SK-N-SH (cell line): ENCODE measurements around the gene SMIM21. TPM values are rescaled to one million over a fixed set of nuclear protein-coding genes. Genes with fewer than 3 reads are reported as not detected.

Source experiments
- CTCF ChIA-PET: fragments of 300-600, 350-600 bp; formaldehyde crosslinking; extraction: SDS; loops from one replicate; lab custom pipeline; 2021; lab: Yijun Ruan, JAX
- POLR2A ChIA-PET: fragments of 350-600 bp; sonication (Branson Sonifier 250); formaldehyde crosslinking; extraction: SDS; loops from one replicate; lab custom pipeline; 2020; ENCODE audit warnings: antibody characterized with exemption, inconsistent platforms; lab: Yijun Ruan, JAX
- DNase-seq: peaks from one replicate; pipeline ENCODE4 v3.0.0; 2012
- H2AFZ ChIP-seq: fragments of 200-600 bp; sonication (generic); 2 replicates; pipeline ENCODE4 v1.8.1; 2016; ENCODE audit warnings: antibody characterized with exemption, mild to moderate bottlenecking, low read depth
- H3F3A ChIP-seq: fragments of 200-600 bp; sonication (generic); replicated peaks from 2 replicates; pipeline ENCODE3; 2016; ENCODE audit warnings: antibody characterized with exemption, mild to moderate bottlenecking; ENCODE audit not compliant: insufficient read depth
- H3K27ac ChIP-seq, 2 experiments: fragments of 200-500 bp in 1 of 2; fragments of 200-600 bp in 1 of 2; sonication (Bioruptor generic) in 1 of 2; sonication (generic), shearing (Covaris generic) in 1 of 2; 2 replicates each; pipeline versions ENCODE4 v1.5.1 to v1.6.1; 2014 to 2016; ENCODE audit warnings: low read depth in 2 of 2, inconsistent platforms in 1 of 2, low read length in 1 of 2, mild to moderate bottlenecking in 1 of 2, mixed read lengths in 1 of 2
- H3K27me3 ChIP-seq: fragments of 200-600 bp; sonication (generic), shearing (Covaris generic); 2 replicates; pipeline ENCODE4 v1.6.1; 2016; ENCODE audit warnings: mixed run types; ENCODE audit not compliant: insufficient read depth
- H3K36me3 ChIP-seq, 2 experiments: fragments of 200-500 bp in 1 of 2; fragments of 200-600 bp in 1 of 2; sonication (Bioruptor generic) in 1 of 2; sonication (generic) in 1 of 2; replicated peaks in 1 of 2; 2 replicates each; pipeline versions ENCODE3 to v1.5.1; 2014 to 2016; ENCODE audit warnings: low read length in 1 of 2, mild to moderate bottlenecking in 1 of 2; ENCODE audit not compliant: insufficient read depth in 2 of 2, control insufficient read depth in 1 of 2
- H3K4me1 ChIP-seq, 2 experiments: fragments of 200-500 bp in 1 of 2; fragments of 200-600 bp in 1 of 2; sonication (Bioruptor generic) in 1 of 2; sonication (generic), shearing (Covaris generic) in 1 of 2; 2 replicates each; pipeline versions ENCODE4 v1.5.1 to v1.6.1; 2014 to 2016; ENCODE audit warnings: low read depth in 1 of 2, low read length in 1 of 2, mixed run types in 1 of 2; ENCODE audit not compliant: insufficient read depth in 2 of 2, control insufficient read depth in 1 of 2
- H3K4me2 ChIP-seq: fragments of 200-600 bp; sonication (generic), shearing (Covaris generic); 2 replicates; pipeline ENCODE4 v1.6.1; 2017; ENCODE audit warnings: mixed run types
- H3K4me3 ChIP-seq, 2 experiments: fragments of 200-500 bp in 1 of 2; fragments of 200-600 bp in 1 of 2; sonication (Bioruptor generic) in 1 of 2; sonication (generic), shearing (Covaris generic) in 1 of 2; 2 replicates each; pipeline versions ENCODE4 v1.5.1 to v1.8.1; 2014 to 2016; ENCODE audit warnings: low read depth in 2 of 2, inconsistent platforms in 1 of 2, low read length in 1 of 2, mild to moderate bottlenecking in 1 of 2, mixed read lengths in 1 of 2, moderate library complexity in 1 of 2
- H3K79me2 ChIP-seq: fragments of 200-600 bp; sonication (generic); 2 replicates; pipeline ENCODE4 v1.8.1; 2017; ENCODE audit warnings: mild to moderate bottlenecking; ENCODE audit not compliant: insufficient read depth
- H3K9ac ChIP-seq: fragments of 200-600 bp; sonication (generic); 2 replicates; pipeline ENCODE4 v1.6.1; 2017; ENCODE audit warnings: mixed run types
- H3K9me2 ChIP-seq: fragments of 200-600 bp; sonication (generic); 2 replicates; pipeline ENCODE4 v1.6.1; 2017; ENCODE audit warnings: mixed run types
- H3K9me3 ChIP-seq: fragments of 200-600 bp; sonication (generic); 2 replicates; pipeline ENCODE4 v1.6.1; 2017; ENCODE audit warnings: mixed run types, mild to moderate bottlenecking, moderate library complexity
- H4K20me1 ChIP-seq: fragments of 200-600 bp; sonication (generic); 2 replicates; pipeline ENCODE4 v1.6.1; 2017; ENCODE audit warnings: mild to moderate bottlenecking, mixed run types; ENCODE audit not compliant: insufficient read depth
- CTCF ChIP-seq: fragments of 200-600 bp; sonication (generic); IDR thresholded peaks from 2 replicates; pipeline ENCODE4 v1.6.1; 2017; ENCODE audit warnings: antibody characterized with exemption, mild to moderate bottlenecking, moderate library complexity
- ELF1 ChIP-seq: IDR thresholded peaks from 2 replicates; pipeline ENCODE4 v1.4.0; 2012
- EP300 ChIP-seq, 2 experiments: IDR thresholded peaks; 2 replicates each; pipeline versions ENCODE4 v1.4.0 to v1.6.1; 2012; ENCODE audit warnings: borderline replicate concordance in 1 of 2, low read depth in 1 of 2, low read length in 1 of 2
- EZH2phosphoT487 ChIP-seq: fragments of 200-600 bp; sonication (generic); IDR thresholded peaks from 2 replicates; pipeline ENCODE4 v1.6.1; 2017; ENCODE audit warnings: low read depth, mixed run types, mild to moderate bottlenecking, antibody characterized with exemption, moderate library complexity, borderline replicate concordance
- FOSL2 ChIP-seq: IDR thresholded peaks from 2 replicates; pipeline ENCODE4 v1.4.0; 2012; ENCODE audit warnings: low read depth, mild to moderate bottlenecking, moderate library complexity, borderline replicate concordance
- FOXJ3 ChIP-seq: sonication (generic); formaldehyde crosslinking; IDR thresholded peaks from 2 replicates; pipeline ENCODE4 v1.5.1; 2020; ENCODE audit warnings: mild to moderate bottlenecking, missing genetic modification reagents
- GABPA ChIP-seq: IDR thresholded peaks from 2 replicates; pipeline ENCODE4 v1.4.0; 2012; ENCODE audit warnings: low read depth, mild to moderate bottlenecking
- JUND ChIP-seq: IDR thresholded peaks from 2 replicates; pipeline ENCODE4 v1.4.0; 2012
- MAX ChIP-seq: IDR thresholded peaks from 2 replicates; pipeline ENCODE4 v1.4.0; 2012; ENCODE audit warnings: low read depth
- PBX3 ChIP-seq: IDR thresholded peaks from 2 replicates; pipeline ENCODE4; 2012
- POLR2AphosphoS5 ChIP-seq: IDR thresholded peaks from 2 replicates; pipeline ENCODE4 v1.6.1; 2012; ENCODE audit warnings: low read depth, low read length
- REST ChIP-seq: IDR thresholded peaks from 2 replicates; pipeline ENCODE4 v1.6.1; 2012; ENCODE audit warnings: mild to moderate bottlenecking, low read depth, low read length, moderate library complexity
- RFX5 ChIP-seq: IDR thresholded peaks from 2 replicates; pipeline ENCODE4 v1.6.1; 2012; ENCODE audit warnings: mild to moderate bottlenecking, improper control_type of control experiment, low read length
- SIN3A ChIP-seq: IDR thresholded peaks from 2 replicates; pipeline ENCODE4 v1.6.1; 2012; ENCODE audit warnings: low read depth, mild to moderate bottlenecking, low read length, moderate library complexity, borderline replicate concordance
- TAF1 ChIP-seq: IDR thresholded peaks from 2 replicates; pipeline ENCODE4 v1.6.1; 2012; ENCODE audit warnings: low read depth, mild to moderate bottlenecking, low read length, moderate library complexity, borderline replicate concordance
- TEAD4 ChIP-seq: IDR thresholded peaks from 2 replicates; pipeline ENCODE4 v1.4.0; 2012; ENCODE audit warnings: mild to moderate bottlenecking, borderline replicate concordance; ENCODE audit not compliant: insufficient read depth
- USF1 ChIP-seq: IDR thresholded peaks from 2 replicates; pipeline ENCODE4 v1.4.0; 2012; ENCODE audit warnings: low read depth, borderline replicate concordance
- USF2 ChIP-seq: fragments of 150-350 bp; IDR thresholded peaks from 2 replicates; pipeline ENCODE4 v1.6.1; 2017; ENCODE audit warnings: antibody characterized with exemption, low read length, low read depth, borderline replicate concordance
- WGBS: methylation state at CpG from one replicate; pipeline ENCODE4 v1.1.6; 2017; ENCODE audit warnings: low lambda C conversion rate; 5-methylcytosine and 5-hydroxymethylcytosine counted together
- polyA plus RNA-seq, 3 experiments: library from polyadenylated mRNA; depleted of rRNA; stranded (reverse); fragments of >200 nt; gene quantifications; 2 replicates each; pipeline ENCODE4 v1.2.3, GENCODE V29; 2012

The SMIM21 gene
- polyA plus RNA-seq, 1 of the 3 experiments (the other 2 are of a cell fraction), result not detected

- Histone ChIP-seq H3K9me3 (no peaks in the 10 kb centered on the region), H3K36me3 (no peaks in the 10 kb centered on the region), H3K27ac (no peak overlapping the region), H2AFZ (no peak overlapping the region), H3F3A (no peaks in the 10 kb centered on the region), H4K20me1 (no peaks in the 10 kb centered on the region), H3K4me3 (no peak overlapping the region), H3K27me3 (no peaks in the 10 kb centered on the region), H3K4me1 (peaks cover 0 to 9% of the 10 kb centered on the region in 2 experiments; a peak in 1 of 4 replicates), H3K9ac (no peak overlapping the region), H3K4me2 (no peak overlapping the region), H3K79me2 (no peaks in the 10 kb centered on the region), H3K9me2 (no peaks in the 10 kb centered on the region)
- POLR2A ChIA-PET, result no interaction called here
- no peak for DNase-seq
- CTCF ChIA-PET, result interaction anchor here (0.6 kb wide), 1 partner anchor 736 kb away, joined by 3 read pairs; no protein-coding TSS in a partner anchor
- TF ChIP-seq TAF1, result no peak
- TF ChIP-seq RFX5, result no peak
- TF ChIP-seq MAX, result no peak
- TF ChIP-seq FOSL2, result no peak
- 45% methylated on average over 2 of the region's 2 CpGs for WGBS
These were observed 50.2 kb downstream of the SMIM21 start for GRCh38 chr18:75377258-75377657.

GRCh38 chr18:75376004-75376403 is 51.5 kb downstream of the SMIM21 start:
- Histone ChIP-seq H3K9ac (no peak overlapping the region), H4K20me1 (no peaks in the 10 kb centered on the region), H3F3A (no peaks in the 10 kb centered on the region), H3K4me2 (no peak overlapping the region), H3K4me1 (peaks cover 0 to 9% of the 10 kb centered on the region in 2 experiments; a peak in 1 of 4 replicates), H3K9me3 (no peaks in the 10 kb centered on the region), H3K27me3 (no peaks in the 10 kb centered on the region), H3K27ac (no peak overlapping the region), H3K4me3 (no peak overlapping the region), H2AFZ (no peak overlapping the region)
- ChIA-PET CTCF (no interaction called here), POLR2A (no interaction called here)
- TF ChIP-seq SIN3A (no peak), ELF1 (no peak), GABPA (no peak), USF1 (no peak), EP300 (IDR thresholded peaks at IDR 0.05; ENCODE audit: borderline replicate concordance in 1 of 2, low read depth in 1 of 2, low read length in 1 of 2) (no peak), PBX3 (no peak), TAF1 (no peak), POLR2AphosphoS5 (no peak), TEAD4 (no peak), FOXJ3 (CRISPR knock-in tag) (no peak), USF2 (no peak), JUND (no peak), REST (no peak), CTCF (no peak), EZH2phosphoT487 (no peak)
- TF ChIP-seq, all 33 proteins: peak for 0
- Histone ChIP-seq H3K9me2 (no peaks in the 10 kb centered on the region), H3K79me2 (no peaks in the 10 kb centered on the region), H3K36me3 (no peaks in the 10 kb centered on the region)
- no peak for DNase-seq
- WGBS, result 48% methylated on average over 3 of the region's 3 CpGs
